GM19043 (cell line): ENCODE results near the gene RHOU.
"Not testable (repeated sequence)": the region's sequence is repeated elsewhere in the genome, so short reads cannot be mapped to it uniquely, and the experiment has no call there.

Experiments
- ATAC-seq: cut with Tn5 transposase; IDR thresholded peaks from one replicate; pipeline ENCODE4 v1.9.1; 2021; ENCODE audit warnings: low read depth; ENCODE audit not compliant: unreplicated experiment

RHOU gene

GRCh38 chr1:228734881-228735801, at the start of gene RHOU:
Gene RHOU (plus strand): TSS chr1:228735479. CDS start chr1:228735743, 264 bp downstream.
- ATAC-seq = no peak

GRCh38 chr1:228687587-228687986, 47.7 kb upstream of the RHOU start:
- ATAC-seq = no peak

GRCh38 chr1:228689255-228689654, 46.0 kb upstream of the RHOU start:
- ATAC-seq = no peak

DNA sequence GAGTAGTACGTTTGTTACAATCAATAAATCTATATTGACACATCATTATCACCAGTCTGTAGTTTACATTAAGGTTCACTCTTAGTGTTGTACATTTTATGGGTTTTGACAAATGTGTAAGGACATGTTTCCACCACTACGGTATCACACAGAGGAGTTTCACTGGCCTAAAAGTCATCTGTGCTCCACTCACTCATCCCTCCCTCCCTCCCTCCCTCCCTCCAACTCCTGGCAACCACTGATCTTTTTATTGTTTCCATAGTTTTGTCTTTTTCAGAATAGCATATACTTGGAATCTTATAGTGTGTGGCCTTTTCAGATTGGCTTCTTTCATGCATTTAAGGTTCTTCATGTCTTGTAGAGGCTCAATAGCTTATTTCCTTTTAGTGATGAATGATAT, 44.1 kb upstream of the RHOU start:
- no peak for ATAC-seq

DNA sequence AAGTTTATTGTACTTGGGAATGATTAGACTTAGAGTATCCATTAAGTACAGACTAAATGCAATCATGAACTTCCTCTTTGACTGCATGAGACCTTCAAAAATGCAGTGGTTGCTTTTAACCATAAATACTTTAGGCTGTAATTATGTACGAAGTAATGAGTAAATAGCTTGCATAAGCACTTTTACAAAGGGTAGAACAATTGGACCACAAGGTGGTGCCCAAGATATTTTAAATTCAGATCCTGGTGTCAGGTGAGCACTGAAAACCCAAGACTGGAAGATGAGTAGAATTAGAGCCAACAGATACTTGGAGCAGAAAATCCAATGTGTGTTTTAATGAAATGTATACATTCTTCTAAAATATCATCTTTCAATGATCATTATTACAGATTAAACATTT, 43.4 kb upstream of the RHOU start:
- ATAC-seq = no peak

DNA sequence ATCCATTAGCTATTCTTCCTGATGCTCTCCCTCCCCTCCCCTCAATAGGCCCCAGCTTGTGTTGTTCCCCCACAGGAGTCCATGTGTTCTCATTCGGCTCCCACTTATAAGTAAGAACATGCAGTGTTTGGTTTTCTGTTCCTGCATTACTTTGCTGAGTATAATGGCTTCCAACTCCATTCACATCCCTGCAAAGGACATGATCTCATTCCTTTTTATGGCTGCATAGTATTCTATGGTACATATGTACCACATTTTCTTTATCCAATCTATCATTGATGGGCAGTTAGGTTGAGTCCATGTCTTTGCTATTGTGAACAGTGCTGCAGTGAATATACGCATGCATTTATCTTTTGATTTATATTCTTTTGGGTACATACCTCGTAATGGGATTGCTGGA, 40.8 kb upstream of the RHOU start:
- ATAC-seq = not testable (repeated sequence)

GRCh38 chr1:228695015-228695955, 40.0 kb upstream of the RHOU start:
- no peak for ATAC-seq

DNA sequence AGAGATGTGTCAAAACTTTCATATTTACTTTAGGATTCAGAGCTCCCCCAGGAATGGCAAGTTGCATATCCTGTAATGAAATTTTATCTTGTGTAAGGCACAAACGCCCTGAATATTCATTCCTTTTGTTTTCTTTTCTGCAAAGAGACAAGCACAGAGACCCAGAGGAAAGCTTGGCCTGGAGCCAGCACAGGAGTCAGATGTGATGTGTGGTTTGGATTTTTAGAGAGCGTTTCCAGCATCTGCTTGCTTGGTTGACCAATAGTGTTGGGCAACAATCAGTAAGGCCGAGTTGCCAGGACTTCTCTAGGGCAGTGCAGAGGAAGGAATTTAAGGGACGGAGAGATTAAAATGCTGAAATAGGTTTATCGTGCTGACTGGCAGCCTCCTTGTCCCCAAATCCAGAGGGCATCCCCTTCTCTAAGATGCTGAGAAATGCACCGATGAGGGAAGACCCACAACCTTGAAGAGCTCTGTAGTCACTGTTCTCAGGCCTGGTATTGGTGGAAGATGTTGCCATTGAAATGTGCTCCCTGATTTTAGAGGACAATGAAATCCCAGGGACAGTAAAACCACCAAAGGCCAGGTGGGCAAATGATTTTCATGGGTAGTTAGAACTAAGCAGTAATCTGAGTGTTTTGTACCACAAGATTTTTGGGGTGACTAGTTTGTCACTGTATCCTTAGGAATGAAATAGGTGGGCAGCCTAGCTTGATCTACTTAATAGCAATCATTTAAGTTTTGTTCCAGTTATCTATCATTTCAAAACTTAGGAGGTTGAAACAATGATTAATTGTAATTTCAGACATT, 37.9 kb upstream of the RHOU start:
- no peak for ATAC-seq

- no peak for ATAC-seq
Observed at GRCh38 chr1:228698017-228698329, 37.3 kb upstream of the RHOU start.

DNA sequence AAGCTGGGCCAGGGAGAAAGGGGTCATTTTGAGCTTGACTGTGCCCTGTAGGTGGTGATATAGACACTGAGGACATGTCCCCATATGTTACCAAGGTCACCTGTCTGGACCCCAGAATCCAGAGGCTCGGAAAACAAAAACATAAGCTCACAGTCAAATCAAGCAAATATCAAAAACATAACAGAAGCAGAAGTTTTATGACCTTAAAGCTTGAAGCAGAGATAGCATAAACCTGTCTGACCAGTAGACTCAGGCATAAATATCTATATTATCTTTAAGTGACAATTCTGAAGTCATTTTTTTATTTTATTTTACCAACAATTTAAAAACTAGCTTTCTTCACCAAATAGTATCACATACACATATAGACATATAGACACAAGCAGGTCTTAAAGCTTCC, 32.8 kb upstream of the RHOU start:
- no peak for ATAC-seq

GRCh38 chr1:228706305-228706704, 29.0 kb upstream of the RHOU start:
- no peak for ATAC-seq

DNA sequence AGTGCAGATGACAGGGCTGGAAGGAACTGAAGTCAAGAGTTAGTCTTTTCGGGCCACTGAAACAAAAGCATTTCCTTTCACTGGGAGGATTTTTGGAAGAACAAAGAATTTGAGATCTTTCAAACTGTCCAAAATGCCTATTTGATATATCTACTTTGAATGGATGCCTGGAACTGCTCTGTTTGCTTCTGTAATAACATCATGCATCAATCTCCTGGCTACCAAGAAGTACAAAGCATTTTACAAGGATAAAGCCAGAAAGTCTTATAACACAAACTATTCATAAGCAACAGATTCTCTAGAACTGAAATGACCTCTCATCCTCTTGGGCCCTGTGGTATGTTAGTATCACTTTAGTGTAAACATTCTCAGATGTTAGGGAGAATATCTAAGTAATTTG, 18.2 kb upstream of the RHOU start:
- no peak for ATAC-seq

DNA sequence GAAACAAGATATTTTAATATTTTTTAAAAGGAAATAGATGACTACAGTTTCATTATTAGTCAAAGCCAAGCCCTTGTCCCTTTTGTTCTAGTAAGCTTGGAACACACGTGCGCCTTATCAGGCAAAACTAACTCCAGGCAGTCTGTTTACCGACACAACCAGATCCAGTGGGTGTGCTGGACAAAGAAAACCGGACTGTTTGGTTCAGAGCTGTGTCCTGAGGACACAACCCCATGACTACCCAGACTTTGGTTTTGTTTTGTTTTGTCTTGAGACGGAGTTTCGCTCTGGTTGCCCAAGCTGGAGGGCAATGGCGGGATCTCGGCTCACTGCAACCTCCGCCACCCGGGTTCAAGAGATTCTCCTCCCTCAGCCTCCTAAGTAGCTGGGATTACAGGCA, 13.9 kb upstream of the RHOU start:
- ATAC-seq = no peak

DNA sequence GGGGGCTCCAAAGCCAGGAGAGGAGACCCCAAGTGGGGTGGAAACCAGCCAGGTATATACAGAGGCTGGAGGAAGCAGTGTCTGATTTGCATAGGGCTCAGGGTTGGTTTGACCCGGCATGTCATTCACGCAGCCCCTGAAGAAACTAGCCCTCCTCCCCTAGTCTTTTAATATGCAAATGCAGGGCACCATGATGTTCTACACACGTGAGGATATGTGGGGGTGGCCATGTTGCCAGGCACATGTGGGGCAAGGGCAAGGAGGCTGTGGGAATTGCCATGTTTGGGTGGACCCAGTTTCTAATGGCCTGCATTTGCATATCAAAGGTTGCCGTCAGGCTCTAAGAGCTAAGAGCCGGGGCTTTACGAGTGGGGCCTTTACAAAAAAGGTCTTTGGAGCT, 12.0 kb upstream of the RHOU start:
- no peak for ATAC-seq

- no peak for ATAC-seq
Observed at GRCh38 chr1:228723921-228724320, 11.4 kb upstream of the RHOU start.

GRCh38 chr1:228725178-228725577, 10.1 kb upstream of the RHOU start:
- no peak for ATAC-seq

GRCh38 chr1:228727681-228728171, 7.6 kb upstream of the RHOU start:
- ATAC-seq = no peak

DNA sequence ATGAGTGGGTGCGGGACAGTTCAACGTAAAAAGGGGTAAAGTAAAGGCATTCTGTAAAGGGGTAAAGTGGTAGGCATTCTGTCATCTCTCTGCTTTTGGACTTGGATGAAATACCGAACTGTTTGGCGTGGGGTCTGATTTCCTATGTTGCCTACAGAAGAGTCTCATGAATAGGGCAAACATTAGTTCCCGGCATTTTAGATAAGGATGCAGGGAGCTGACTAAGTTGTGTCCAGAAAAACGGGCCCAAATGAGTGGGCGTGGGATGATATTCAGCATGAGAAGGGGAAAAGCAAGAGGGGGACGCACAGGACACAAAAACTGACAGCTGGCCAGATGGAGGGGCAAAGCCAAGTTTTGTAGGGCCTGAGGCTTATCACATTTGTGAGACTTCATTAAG, 2.9 kb upstream of the RHOU start:
- no peak for ATAC-seq

DNA sequence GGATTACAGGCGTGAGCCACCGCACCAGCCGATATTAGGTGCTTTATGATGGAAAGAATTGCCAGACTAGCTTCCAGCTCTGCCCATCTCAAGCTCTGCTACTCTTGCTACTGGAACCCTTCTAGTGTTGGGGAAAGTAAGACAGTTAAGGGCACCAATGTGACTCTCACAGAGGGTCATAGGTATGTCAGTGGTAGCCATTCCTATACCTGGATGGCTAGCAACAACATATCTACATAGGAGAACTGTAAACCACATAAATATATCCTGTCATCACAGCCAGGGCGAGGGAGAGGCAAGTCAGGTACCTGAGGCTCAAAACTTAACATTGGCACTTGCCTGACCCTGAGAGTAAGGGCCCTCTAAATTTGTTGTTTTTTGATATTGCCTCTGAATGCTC, 1.7 kb upstream of the RHOU start:
- no peak for ATAC-seq

DNA sequence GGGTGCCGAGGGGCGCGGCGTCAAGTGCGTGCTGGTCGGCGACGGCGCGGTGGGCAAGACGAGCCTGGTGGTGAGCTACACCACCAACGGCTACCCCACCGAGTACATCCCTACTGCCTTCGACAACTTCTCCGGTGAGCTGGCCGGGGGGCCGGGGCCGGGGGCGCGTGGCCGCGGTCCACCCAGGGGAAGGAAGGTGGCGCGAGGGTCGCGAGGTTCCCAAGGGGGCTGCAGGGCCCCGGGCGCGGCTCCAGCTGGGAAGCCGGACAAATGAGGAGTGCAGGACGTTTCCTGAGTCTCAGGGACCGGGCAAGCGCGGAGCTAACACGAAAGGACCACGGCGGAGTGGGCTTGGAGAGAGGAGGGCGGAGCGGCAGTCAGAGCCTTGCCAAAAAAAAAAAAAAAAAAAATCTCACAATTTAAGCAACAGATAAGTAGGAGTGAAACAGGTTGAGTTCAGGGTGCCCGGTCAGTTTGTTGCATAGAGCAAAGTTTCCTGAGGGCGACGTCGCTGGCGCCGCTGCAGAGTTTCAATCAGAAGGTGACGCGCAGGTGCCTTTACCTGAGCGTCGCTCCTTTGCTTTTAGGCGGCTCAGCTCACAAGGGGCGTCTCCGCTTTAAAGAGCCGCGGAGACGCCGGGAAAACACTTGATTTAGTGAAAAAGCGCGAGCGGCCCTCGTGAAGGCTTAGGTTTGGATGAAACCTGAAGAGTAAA, 750 bp downstream of the RHOU start:
- ATAC-seq = no peak
